Neural progenitor cell (in vitro differentiated cells): ENCODE measurements around the gene ADGRV1. TPM values are rescaled to one million over a fixed set of nuclear protein-coding genes. Genes with fewer than 3 reads are reported as not detected.

Source experiments
- DNase-seq: peaks from one replicate; pipeline ENCODE4 v3.0.0-alpha.2; 2016; ENCODE audit warnings: low spot score
- H2AFZ ChIP-seq: fragments of 200-600 bp; sonication (generic); replicated peaks from 2 replicates; pipeline ENCODE4 v1.6.1; 2016; ENCODE audit warnings: antibody characterized with exemption
- H3F3A ChIP-seq: fragments of 200-600 bp; sonication (generic); 2 replicates; pipeline ENCODE4 v1.6.1; 2016; ENCODE audit warnings: antibody characterized with exemption, low read depth
- H3K27ac ChIP-seq: fragments of 200-600 bp; sonication (generic); 2 replicates; pipeline ENCODE4 v1.5.1; 2016; ENCODE audit warnings: mild to moderate bottlenecking
- H3K27me3 ChIP-seq: fragments of 200-600 bp; sonication (generic); 2 replicates; pipeline ENCODE4 v1.6.1; 2016; ENCODE audit warnings: mild to moderate bottlenecking, moderate library complexity
- H3K36me3 ChIP-seq: fragments of 200-600 bp; sonication (generic); 2 replicates; pipeline ENCODE4 v1.5.1; 2016
- H3K4me1 ChIP-seq: fragments of 200-600 bp; sonication (generic); 2 replicates; pipeline ENCODE4 v1.6.1; 2016; ENCODE audit warnings: mixed run types
- H3K4me2 ChIP-seq: fragments of 200-600 bp; sonication (generic); 2 replicates; pipeline ENCODE4 v1.6.1; 2016
- H3K4me3 ChIP-seq: fragments of 200-600 bp; sonication (generic); 2 replicates; pipeline ENCODE4 v1.5.1; 2016
- H3K79me2 ChIP-seq: fragments of 200-600 bp; sonication (generic); 2 replicates; pipeline ENCODE4 v1.6.1; 2016; ENCODE audit warnings: low read depth
- H3K9ac ChIP-seq: fragments of 200-600 bp; sonication (generic); 2 replicates; pipeline ENCODE4 v1.6.1; 2016
- H3K9me3 ChIP-seq: fragments of 200-600 bp; sonication (generic); 2 replicates; pipeline ENCODE4 v1.5.1; 2016; ENCODE audit warnings: low read depth
- H4K20me1 ChIP-seq: fragments of 200-600 bp; sonication (generic); 2 replicates; pipeline ENCODE4 v1.6.1; 2016; ENCODE audit warnings: low read depth
- H3K27ac Mint-ChIP-seq: 3 replicates; pipeline ENCODE4 v1.8.0; 2021; ENCODE audit warnings: mixed read lengths
- H3K27me3 Mint-ChIP-seq: 2 replicates; pipeline ENCODE4 v1.8.0; 2022; ENCODE audit warnings: low read depth, mild to moderate bottlenecking, inconsistent platforms, moderate library complexity, mixed read lengths; ENCODE audit not compliant: insufficient read depth
- H3K36me3 Mint-ChIP-seq: 3 replicates; pipeline ENCODE4 v1.8.0; 2021; ENCODE audit warnings: mixed read lengths
- H3K4me1 Mint-ChIP-seq: 3 replicates; pipeline ENCODE4 v1.8.0; 2021; ENCODE audit warnings: mixed read lengths
- H3K4me3 Mint-ChIP-seq: 3 replicates; pipeline ENCODE4 v1.8.0; 2021; ENCODE audit warnings: mild to moderate bottlenecking, moderate library complexity, mixed read lengths
- H3K9me3 Mint-ChIP-seq: 3 replicates; pipeline ENCODE4 v1.8.0; 2020; ENCODE audit warnings: mixed read lengths
- EZH2 ChIP-seq: fragments of 200-600 bp; sonication (generic); IDR thresholded peaks from 2 replicates; pipeline ENCODE4 v1.6.1; 2017; ENCODE audit warnings: antibody characterized with exemption, mild to moderate bottlenecking, moderate library complexity
- EZH2phosphoT487 ChIP-seq: fragments of 200-600 bp; sonication (generic); IDR thresholded peaks from 2 replicates; pipeline ENCODE4 v1.6.1; 2017; ENCODE audit warnings: antibody characterized with exemption
- total RNA-seq: library from RNA; depleted of rRNA; stranded (reverse); fragments of >200 nt; gene quantifications from 2 replicates; pipeline ENCODE4 v1.2.3, GENCODE V29; 2015; ENCODE audit warnings: low replicate concordance
- TF ChIP-seq, protein P1 (sequence below): fragments of 200-600 bp; sonication (generic); IDR thresholded peaks from 2 replicates; pipeline ENCODE4 v1.5.1; 2017; ENCODE audit warnings: antibody characterized with exemption, mild to moderate bottlenecking

The ADGRV1 gene
- total RNA-seq, 1 donor from 2014 or later = 151 TPM

DNA sequence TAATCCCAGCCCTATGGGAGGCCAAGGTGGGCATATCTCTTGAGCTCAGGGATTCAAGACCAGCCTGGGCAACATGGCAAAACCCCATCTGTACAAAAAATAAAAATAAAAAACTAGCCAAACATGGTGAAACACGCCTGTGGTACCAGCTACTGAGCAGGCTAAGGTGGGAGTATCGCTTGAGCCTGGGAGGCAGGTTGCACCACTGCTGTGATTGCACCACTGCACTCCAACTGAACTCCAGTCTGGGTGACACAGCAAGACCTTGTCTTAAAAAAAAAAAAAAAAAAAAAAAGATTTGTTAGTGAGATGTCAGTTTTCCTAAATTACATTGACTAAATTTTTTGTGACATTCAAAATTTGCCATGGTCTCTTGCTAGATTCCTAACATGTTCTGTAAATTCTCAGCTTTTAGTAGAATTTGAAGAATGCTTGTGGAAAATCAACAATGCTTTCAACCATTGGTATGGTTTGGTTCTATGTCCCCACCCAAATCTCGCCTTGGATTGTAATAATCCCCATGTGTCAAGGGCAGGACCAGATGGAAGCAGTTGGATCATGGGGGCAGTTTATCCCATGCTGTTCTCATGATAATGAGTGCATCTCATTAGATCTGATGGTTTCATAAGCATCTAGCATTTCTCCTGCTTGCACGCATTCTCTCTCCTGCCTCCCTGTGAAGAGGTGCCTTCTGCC is 588.5 kb downstream of the ADGRV1 start:
- Mint-ChIP-seq H3K27ac (no peak overlapping the region), H3K9me3 (peaks cover 13% of the 10 kb centered on the region), H3K36me3 (peaks cover 24% of the 10 kb centered on the region), H3K4me1 (peaks cover 20% of the 10 kb centered on the region), H3K27me3 (peaks cover 2% of the 10 kb centered on the region), H3K4me3 (no peak overlapping the region)
- Histone ChIP-seq H3K4me3 (no peak overlapping the region), H3K4me2 (no peak overlapping the region), H3K36me3 (no peaks in the 10 kb centered on the region), H3K9ac (no peak overlapping the region), H3K9me3 (no peaks in the 10 kb centered on the region), H4K20me1 (no peaks in the 10 kb centered on the region), H3K27me3 (no peaks in the 10 kb centered on the region), H3F3A (no peaks in the 10 kb centered on the region), H3K4me1 (no peaks in the 10 kb centered on the region), H3K79me2 (no peaks in the 10 kb centered on the region), H3K27ac (no peak overlapping the region), H2AFZ (no peak overlapping the region)
- DNase-seq = no peak
- TF ChIP-seq EZH2 = no peak
- TF ChIP-seq, protein P1, sequence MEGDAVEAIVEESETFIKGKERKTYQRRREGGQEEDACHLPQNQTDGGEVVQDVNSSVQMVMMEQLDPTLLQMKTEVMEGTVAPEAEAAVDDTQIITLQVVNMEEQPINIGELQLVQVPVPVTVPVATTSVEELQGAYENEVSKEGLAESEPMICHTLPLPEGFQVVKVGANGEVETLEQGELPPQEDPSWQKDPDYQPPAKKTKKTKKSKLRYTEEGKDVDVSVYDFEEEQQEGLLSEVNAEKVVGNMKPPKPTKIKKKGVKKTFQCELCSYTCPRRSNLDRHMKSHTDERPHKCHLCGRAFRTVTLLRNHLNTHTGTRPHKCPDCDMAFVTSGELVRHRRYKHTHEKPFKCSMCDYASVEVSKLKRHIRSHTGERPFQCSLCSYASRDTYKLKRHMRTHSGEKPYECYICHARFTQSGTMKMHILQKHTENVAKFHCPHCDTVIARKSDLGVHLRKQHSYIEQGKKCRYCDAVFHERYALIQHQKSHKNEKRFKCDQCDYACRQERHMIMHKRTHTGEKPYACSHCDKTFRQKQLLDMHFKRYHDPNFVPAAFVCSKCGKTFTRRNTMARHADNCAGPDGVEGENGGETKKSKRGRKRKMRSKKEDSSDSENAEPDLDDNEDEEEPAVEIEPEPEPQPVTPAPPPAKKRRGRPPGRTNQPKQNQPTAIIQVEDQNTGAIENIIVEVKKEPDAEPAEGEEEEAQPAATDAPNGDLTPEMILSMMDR = no peak
- TF ChIP-seq EZH2phosphoT487 = no peak

DNA sequence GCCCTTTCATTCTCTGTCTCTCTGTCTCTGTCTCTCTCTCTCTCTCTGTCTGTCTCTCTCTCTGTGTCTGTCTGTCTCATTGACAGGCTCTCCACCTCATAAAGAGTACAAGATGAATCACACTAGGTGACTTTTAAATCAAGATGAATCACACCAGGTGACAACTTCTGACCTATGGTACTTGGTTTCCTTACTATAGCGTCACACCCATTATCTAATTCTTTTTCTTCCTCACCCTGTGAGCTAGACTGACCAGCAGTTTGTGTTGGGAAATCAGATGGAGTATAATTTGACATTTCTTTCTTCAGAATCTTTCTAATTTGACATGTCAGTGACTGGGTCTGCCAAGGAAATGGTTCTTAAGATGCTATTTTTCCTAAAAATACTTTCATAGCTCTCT is 591.6 kb downstream of the ADGRV1 start:
- Histone ChIP-seq H3K79me2 (no peaks in the 10 kb centered on the region), H3K4me2 (no peak overlapping the region), H3K27me3 (no peaks in the 10 kb centered on the region), H4K20me1 (no peaks in the 10 kb centered on the region), H3K4me3 (no peak overlapping the region), H3K36me3 (no peaks in the 10 kb centered on the region), H3K9ac (no peak overlapping the region), H3K4me1 (no peaks in the 10 kb centered on the region), H3K9me3 (no peaks in the 10 kb centered on the region), H3K27ac (no peak overlapping the region), H3F3A (no peaks in the 10 kb centered on the region), H2AFZ (no peak overlapping the region)
- TF ChIP-seq EZH2phosphoT487 (no peak), EZH2 (no peak)
- TF ChIP-seq, protein P1 = no peak
- H3K27me3 Mint-ChIP-seq = peaks cover 2% of the 10 kb centered on the region
- H3K36me3 Mint-ChIP-seq = peaks cover 30% of the 10 kb centered on the region
- DNase-seq = no peak
- peaks cover 9% of the 10 kb centered on the region for H3K4me1 Mint-ChIP-seq
- no peak overlapping the region for H3K4me3 Mint-ChIP-seq
- H3K27ac Mint-ChIP-seq = no peak overlapping the region
- peaks cover 13% of the 10 kb centered on the region for H3K9me3 Mint-ChIP-seq

DNA sequence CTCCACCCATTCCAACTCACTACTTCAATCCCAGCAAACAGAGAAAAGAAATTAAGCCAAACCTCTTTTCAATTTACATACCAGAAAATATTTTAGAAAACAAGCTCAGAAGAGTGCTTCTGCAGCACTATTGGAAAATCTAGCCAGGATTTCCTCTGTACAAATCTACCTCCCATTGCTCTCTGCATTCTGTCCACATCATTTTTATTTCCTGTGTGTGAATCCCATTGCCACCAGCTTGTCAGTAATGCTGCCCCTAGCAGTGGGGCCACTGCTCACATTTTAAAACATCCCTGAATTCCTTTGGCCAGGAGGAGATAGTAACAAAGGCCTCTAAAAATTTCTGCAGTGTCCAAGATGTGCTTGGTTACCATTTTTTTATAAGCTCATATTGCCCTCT is 592.0 kb downstream of the ADGRV1 start:
- no peak overlapping the region for H3K4me2 ChIP-seq
- H3K36me3 ChIP-seq = no peaks in the 10 kb centered on the region
- no peaks in the 10 kb centered on the region for H3K27me3 ChIP-seq
- TF ChIP-seq EZH2 = no peak
- TF ChIP-seq, protein P1 = no peak
- TF ChIP-seq EZH2phosphoT487 = no peak
- no peak overlapping the region for H3K27ac ChIP-seq
- no peak overlapping the region for H3K9ac ChIP-seq
- no peak overlapping the region for H2AFZ ChIP-seq
- H3K9me3 ChIP-seq = no peaks in the 10 kb centered on the region
- no peak overlapping the region for H3K4me3 ChIP-seq
- peaks cover 9% of the 10 kb centered on the region for H3K4me1 Mint-ChIP-seq
- no peak overlapping the region for H3K4me3 Mint-ChIP-seq
- H3K36me3 Mint-ChIP-seq = peaks cover 30% of the 10 kb centered on the region
- H3K4me1 ChIP-seq = no peaks in the 10 kb centered on the region
- H3K9me3 Mint-ChIP-seq = peaks cover 13% of the 10 kb centered on the region
- H3K79me2 ChIP-seq = no peaks in the 10 kb centered on the region
- no peak overlapping the region for H3K27ac Mint-ChIP-seq
- H3F3A ChIP-seq = no peaks in the 10 kb centered on the region
- peaks cover 2% of the 10 kb centered on the region for H3K27me3 Mint-ChIP-seq
- no peak for DNase-seq
- no peaks in the 10 kb centered on the region for H4K20me1 ChIP-seq
